Mammary microvascular endothelial cell (primary cell): ENCODE results near the gene DDX27. TPM values are rescaled to one million over a fixed set of nuclear protein-coding genes. Genes with fewer than 3 reads are reported as not detected.

Experiments used
- total RNA-seq: library from RNA; depleted of rRNA; stranded (reverse); fragments of >200 nt; gene quantifications from 2 replicates; pipeline ENCODE4 v1.2.3, GENCODE V29; 2015

DDX27 gene, protein sequence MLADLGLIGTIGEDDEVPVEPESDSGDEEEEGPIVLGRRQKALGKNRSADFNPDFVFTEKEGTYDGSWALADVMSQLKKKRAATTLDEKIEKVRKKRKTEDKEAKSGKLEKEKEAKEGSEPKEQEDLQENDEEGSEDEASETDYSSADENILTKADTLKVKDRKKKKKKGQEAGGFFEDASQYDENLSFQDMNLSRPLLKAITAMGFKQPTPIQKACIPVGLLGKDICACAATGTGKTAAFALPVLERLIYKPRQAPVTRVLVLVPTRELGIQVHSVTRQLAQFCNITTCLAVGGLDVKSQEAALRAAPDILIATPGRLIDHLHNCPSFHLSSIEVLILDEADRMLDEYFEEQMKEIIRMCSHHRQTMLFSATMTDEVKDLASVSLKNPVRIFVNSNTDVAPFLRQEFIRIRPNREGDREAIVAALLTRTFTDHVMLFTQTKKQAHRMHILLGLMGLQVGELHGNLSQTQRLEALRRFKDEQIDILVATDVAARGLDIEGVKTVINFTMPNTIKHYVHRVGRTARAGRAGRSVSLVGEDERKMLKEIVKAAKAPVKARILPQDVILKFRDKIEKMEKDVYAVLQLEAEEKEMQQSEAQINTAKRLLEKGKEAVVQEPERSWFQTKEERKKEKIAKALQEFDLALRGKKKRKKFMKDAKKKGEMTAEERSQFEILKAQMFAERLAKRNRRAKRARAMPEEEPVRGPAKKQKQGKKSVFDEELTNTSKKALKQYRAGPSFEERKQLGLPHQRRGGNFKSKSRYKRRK
- 16.0 and 23.4 TPM in 2 replicates for total RNA-seq

DNA sequence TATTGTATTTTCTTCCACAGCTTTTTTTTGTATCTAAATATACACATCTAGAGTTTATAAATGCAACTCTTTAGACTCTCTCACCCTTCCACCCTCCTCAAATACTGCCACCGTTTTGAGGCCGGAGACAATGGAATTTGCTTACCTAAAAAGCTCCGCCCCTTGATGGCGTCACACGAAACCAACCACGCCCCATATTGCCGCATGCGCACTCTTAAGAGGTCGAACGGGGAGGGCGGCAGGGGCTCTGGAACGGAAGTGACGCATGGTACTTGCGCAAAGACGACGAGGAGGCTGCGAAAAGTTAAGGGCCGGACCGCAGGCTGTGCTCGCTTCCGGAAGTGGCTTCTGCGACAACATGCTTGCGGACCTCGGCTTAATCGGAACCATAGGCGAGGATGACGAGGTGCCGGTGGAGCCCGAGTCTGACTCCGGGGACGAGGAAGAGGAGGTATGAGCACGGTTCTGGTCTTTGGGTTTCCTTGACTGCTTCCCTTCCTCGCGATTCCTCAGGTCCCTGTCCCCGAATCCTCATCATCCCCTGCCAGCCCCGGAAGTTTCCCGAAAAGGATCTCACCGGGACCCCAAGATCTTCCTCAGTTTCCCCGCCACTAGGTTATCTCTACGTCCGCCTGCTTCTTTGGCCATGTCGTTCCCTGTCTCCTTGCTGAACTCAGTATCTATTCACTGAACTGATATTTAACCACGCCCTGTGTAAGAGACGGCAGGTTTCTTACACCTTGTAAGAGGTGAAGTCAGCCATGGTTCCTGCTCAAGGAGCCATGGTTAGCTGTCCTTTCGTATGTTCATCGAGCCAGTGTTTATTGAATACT lies at the start of gene DDX27:
Gene DDX27 (plus strand): TSS at position 326 of the 833 bp plus-strand sequence. CDS start 33 bp downstream, at position 359.

DNA sequence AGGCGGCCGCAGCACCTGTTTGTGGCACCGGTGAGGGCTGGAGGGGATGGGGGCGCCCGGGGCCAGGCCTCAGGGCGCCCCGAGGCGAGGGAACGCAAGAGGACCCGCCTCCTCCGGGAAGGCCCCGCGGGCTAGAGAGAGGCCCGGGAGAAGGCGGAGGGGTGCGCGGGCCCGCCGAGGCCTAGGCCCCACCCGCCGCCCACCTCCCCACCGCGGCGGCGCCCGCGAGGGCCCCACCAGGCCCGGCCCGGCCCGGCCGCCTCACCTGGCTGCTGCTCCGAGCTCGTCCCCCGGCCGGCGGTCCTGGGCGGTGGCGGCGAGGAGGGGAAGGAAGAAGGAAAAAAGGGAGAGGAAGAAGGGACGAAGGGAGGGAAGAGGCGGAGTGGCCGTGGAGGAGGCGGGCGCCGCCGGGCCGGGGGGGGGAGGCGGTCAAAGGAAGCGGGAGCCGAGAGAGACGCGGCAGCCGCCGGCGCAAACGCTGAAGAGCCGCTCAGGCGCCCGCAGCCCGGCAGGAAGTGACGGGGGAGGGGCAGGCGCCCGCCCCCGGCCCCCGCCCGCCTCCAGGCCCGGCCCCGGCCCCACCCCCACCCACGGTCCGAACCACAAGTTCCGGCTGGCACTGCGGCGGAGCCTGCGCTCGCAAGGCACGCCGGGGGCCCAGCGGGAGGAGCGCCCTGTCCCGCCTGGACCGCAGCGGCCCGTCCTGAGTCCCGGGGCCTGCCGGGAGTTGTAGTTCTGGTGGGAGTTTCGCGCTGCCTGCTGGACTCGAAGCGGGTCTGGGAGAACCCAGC lies 31.2 kb upstream of the DDX27 start, which contains the start of gene STAU1:
Gene STAU1 (minus strand): TSS at position 484 of the 791 bp plus-strand sequence. CDS start 22,133 bp downstream, outside the sequence.

DNA sequence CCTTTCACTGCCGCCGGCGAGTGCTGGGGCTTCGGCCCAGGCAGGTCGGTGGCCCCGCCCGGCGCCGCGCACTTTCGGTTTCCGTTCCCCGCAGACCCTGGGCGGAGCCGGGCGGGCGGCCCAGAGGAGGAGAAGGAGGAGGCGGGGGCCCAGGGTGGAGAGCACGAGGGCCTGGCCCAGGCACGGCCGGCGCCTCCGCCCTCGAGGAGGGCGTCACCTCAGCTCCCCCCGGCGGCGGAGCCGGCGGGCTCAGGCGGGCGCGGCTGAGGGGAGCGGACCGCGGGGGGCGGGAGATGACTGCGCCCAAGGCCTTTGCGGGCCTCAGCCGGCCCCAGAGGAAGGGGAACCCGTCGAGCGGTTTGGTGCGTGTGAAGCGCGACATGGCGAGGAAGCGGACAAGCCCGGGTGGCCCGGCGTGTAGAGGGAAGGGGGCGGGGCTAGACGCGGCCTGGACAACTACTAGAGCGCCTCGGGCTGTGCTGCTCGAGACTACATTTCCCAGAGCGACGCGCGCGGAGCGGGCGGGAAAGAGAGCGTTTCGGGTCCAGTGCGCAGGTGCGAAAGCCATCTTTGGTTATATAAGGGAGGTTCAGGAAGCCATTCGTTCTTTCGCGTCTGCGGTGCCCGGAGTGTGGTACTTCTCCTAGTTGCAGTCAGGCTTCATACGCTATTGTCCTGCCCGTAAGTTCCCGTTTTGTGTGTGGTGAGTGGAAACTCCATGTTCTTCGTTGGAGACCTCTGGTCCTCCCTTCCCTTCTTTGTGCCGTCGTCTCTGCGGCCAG lies 59.0 kb downstream of the DDX27 start, which contains the start of gene ZNFX1:
Gene ZNFX1 (minus strand): TSS at position 22 of the 782 bp plus-strand sequence. CDS start 2,218 bp downstream, outside the sequence.

Other genes starting within 250 kb of the DDX27 start
- 172 and 179 TPM in 2 replicates for gene CSE1L, start 173.1 kb upstream of the DDX27 start, total RNA-seq
- gene STAU1, start 31.1 kb upstream of the DDX27 start, total RNA-seq, result 54.1 and 57.6 TPM in 2 replicates
- gene ZNFX1, start 58.6 kb downstream of the DDX27 start, total RNA-seq, result 42.6 and 44.2 TPM in 2 replicates